H54 (cell line): ENCODE data around the gene CMIP.

Experiments
- DNase-seq: peaks from one replicate; pipeline ENCODE4 v3.0.0; 2011; ENCODE audit warnings: low spot score, mixed read lengths; ENCODE audit not compliant: insufficient read length
- FAIRE-seq: peaks from 3 replicates; lab custom pipeline; 2011; peaks lifted over from hg19 to GRCh38; lab: Jason Lieb, UNC
- POLR2A ChIP-seq: IDR thresholded peaks from 2 replicates; pipeline ENCODE4 v1.6.1; 2011; ENCODE audit warnings: low read depth, mild to moderate bottlenecking, low read length

Gene CMIP

GRCh38 chr16:81609323-81609892, 164.8 kb downstream of the CMIP start:
- FAIRE-seq: no peak
- TF ChIP-seq POLR2A: no peak
- no peak for DNase-seq

GRCh38 chr16:81610144-81610842, 165.7 kb downstream of the CMIP start:
- FAIRE-seq: no peak
- no peak for TF ChIP-seq POLR2A
- peak; percentile 86 for DNase-seq

- DNase-seq: no peak
- FAIRE-seq: no peak
- TF ChIP-seq POLR2A: no peak
Measured at GRCh38 chr16:81610936-81611335, 166.3 kb downstream of the CMIP start.

GRCh38 chr16:81611721-81612120, 167.1 kb downstream of the CMIP start:
- no peak for DNase-seq
- FAIRE-seq: no peak
- TF ChIP-seq POLR2A: no peak

- DNase-seq (no peak), FAIRE-seq (no peak)
- no peak for TF ChIP-seq POLR2A
Measured at GRCh38 chr16:81612351-81613163, 167.9 kb downstream of the CMIP start.

- DNase-seq (no peak), FAIRE-seq (no peak)
- no peak for TF ChIP-seq POLR2A
Measured at GRCh38 chr16:81614171-81614570, 169.6 kb downstream of the CMIP start.

GRCh38 chr16:81614654-81615359, 170.2 kb downstream of the CMIP start:
- no peak for TF ChIP-seq POLR2A
- DNase-seq (no peak), FAIRE-seq (no peak)

- DNase-seq (no peak), FAIRE-seq (no peak)
- TF ChIP-seq POLR2A: no peak
Measured at GRCh38 chr16:81615411-81615810, 170.8 kb downstream of the CMIP start.

GRCh38 chr16:81615833-81616232, 171.2 kb downstream of the CMIP start:
- DNase-seq: no peak
- TF ChIP-seq POLR2A: no peak
- no peak for FAIRE-seq

- FAIRE-seq (no peak), DNase-seq (no peak)
- no peak for TF ChIP-seq POLR2A
Measured at GRCh38 chr16:81616321-81617020, 171.9 kb downstream of the CMIP start.

GRCh38 chr16:81617021-81617346, 172.4 kb downstream of the CMIP start:
- DNase-seq (no peak), FAIRE-seq (no peak)
- no peak for TF ChIP-seq POLR2A

GRCh38 chr16:81618187-81618586, 173.6 kb downstream of the CMIP start:
- TF ChIP-seq POLR2A: no peak
- no peak for DNase-seq
- no peak for FAIRE-seq

GRCh38 chr16:81618661-81619060, 174.1 kb downstream of the CMIP start:
- TF ChIP-seq POLR2A: no peak
- DNase-seq: no peak
- no peak for FAIRE-seq

GRCh38 chr16:81620029-81620428, 175.4 kb downstream of the CMIP start:
- FAIRE-seq (no peak), DNase-seq (no peak)
- TF ChIP-seq POLR2A: no peak
